ENCODE measurements around the gene GSE1.
"Not testable (repeated sequence)": the region's sequence is repeated elsewhere in the genome, so short reads cannot be mapped to it uniquely, and the experiment has no call there.

Gene GSE1

GRCh38 chr16:85592277-85592676 lies 20.8 kb upstream of the GSE1 start:
- DNase-seq, result not testable (repeated sequence)

GRCh38 chr16:85592700-85593493 lies 20.2 kb upstream of the GSE1 start:
- DNase-seq, result peak; percentile 50

- DNase-seq, result no peak
Measured at GRCh38 chr16:85593494-85594221, 19.5 kb upstream of the GSE1 start.

GRCh38 chr16:85594273-85594977 lies 18.7 kb upstream of the GSE1 start:
- no peak for DNase-seq

- no peak for DNase-seq
Measured at GRCh38 chr16:85594978-85595661, 18.0 kb upstream of the GSE1 start.

- DNase-seq, result no peak
Measured at GRCh38 chr16:85595812-85596502, 17.2 kb upstream of the GSE1 start.

- no peak for DNase-seq
Measured at GRCh38 chr16:85598141-85598540, 15.0 kb upstream of the GSE1 start.

GRCh38 chr16:85600078-85600477 lies 13.0 kb upstream of the GSE1 start:
- DNase-seq, result no peak

GRCh38 chr16:85600530-85601271 lies 12.4 kb upstream of the GSE1 start:
- no peak for DNase-seq

- no peak for DNase-seq
Measured at GRCh38 chr16:85601272-85601639, 11.9 kb upstream of the GSE1 start.

- peak; percentile 32 for DNase-seq
Measured at GRCh38 chr16:85601730-85602401, 11.3 kb upstream of the GSE1 start.

GRCh38 chr16:85602402-85603202 lies 10.5 kb upstream of the GSE1 start:
- no peak for DNase-seq

- DNase-seq, result no peak
Measured at GRCh38 chr16:85603203-85603755, 9.8 kb upstream of the GSE1 start.

GRCh38 chr16:85604145-85604705 lies 8.9 kb upstream of the GSE1 start:
- no peak for DNase-seq

- no peak for DNase-seq
Measured at GRCh38 chr16:85605051-85605911, 7.8 kb upstream of the GSE1 start.

- no peak for DNase-seq
Measured at GRCh38 chr16:85605912-85606841, 6.9 kb upstream of the GSE1 start.

- DNase-seq, result no peak
Measured at GRCh38 chr16:85606904-85607303, 6.2 kb upstream of the GSE1 start.

Measured in fibroblast of skin of scalp (primary cell).